Measurements from ENCODE around the gene RDH5.

- TF ChIP-seq, protein P1, sequence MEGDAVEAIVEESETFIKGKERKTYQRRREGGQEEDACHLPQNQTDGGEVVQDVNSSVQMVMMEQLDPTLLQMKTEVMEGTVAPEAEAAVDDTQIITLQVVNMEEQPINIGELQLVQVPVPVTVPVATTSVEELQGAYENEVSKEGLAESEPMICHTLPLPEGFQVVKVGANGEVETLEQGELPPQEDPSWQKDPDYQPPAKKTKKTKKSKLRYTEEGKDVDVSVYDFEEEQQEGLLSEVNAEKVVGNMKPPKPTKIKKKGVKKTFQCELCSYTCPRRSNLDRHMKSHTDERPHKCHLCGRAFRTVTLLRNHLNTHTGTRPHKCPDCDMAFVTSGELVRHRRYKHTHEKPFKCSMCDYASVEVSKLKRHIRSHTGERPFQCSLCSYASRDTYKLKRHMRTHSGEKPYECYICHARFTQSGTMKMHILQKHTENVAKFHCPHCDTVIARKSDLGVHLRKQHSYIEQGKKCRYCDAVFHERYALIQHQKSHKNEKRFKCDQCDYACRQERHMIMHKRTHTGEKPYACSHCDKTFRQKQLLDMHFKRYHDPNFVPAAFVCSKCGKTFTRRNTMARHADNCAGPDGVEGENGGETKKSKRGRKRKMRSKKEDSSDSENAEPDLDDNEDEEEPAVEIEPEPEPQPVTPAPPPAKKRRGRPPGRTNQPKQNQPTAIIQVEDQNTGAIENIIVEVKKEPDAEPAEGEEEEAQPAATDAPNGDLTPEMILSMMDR (IDR thresholded peaks at IDR 0.05), result no peak
- TF ChIP-seq ELF4 (CRISPR knock-in tag; IDR thresholded peaks at IDR 0.05; ENCODE audit: low read depth), result no peak
- TF ChIP-seq, protein P2, sequence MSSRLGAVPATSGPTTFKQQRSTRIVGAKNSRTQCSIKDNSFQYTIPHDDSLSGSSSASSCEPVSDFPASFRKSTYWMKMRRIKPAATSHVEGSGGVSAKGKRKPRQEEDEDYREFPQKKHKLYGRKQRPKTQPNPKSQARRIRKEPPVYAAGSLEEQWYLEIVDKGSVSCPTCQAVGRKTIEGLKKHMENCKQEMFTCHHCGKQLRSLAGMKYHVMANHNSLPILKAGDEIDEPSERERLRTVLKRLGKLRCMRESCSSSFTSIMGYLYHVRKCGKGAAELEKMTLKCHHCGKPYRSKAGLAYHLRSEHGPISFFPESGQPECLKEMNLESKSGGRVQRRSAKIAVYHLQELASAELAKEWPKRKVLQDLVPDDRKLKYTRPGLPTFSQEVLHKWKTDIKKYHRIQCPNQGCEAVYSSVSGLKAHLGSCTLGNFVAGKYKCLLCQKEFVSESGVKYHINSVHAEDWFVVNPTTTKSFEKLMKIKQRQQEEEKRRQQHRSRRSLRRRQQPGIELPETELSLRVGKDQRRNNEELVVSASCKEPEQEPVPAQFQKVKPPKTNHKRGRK (CRISPR knock-in tag; IDR thresholded peaks at IDR 0.05; ENCODE audit: borderline replicate concordance), result no peak
- no peak for TF ChIP-seq NFYB (CRISPR knock-in tag; conservative IDR thresholded peaks at IDR 0.05; ENCODE audit: low read depth)
Measured at GRCh38 chr12:55712700-55713415, 7.3 kb upstream of the RDH5 start.

Measured in WTC11 (cell line).